Mammary epithelial cell (primary cell): Measurements from ENCODE around the gene SURF2.

Experiments
- EZH2 ChIP-seq: IDR thresholded peaks from 2 replicates; pipeline ENCODE4 v1.6.1; 2012; ENCODE audit warnings: low read length, inconsistent platforms, borderline replicate concordance
- TF ChIP-seq, protein P1 (sequence below), 2 donors: IDR thresholded peaks in 1 of 2; conservative IDR thresholded peaks in 1 of 2; 2 replicates each; pipeline ENCODE4 v1.5.1; 2011 to 2012; ENCODE audit warnings: inconsistent platforms in 2 of 2, low read length in 2 of 2, mild to moderate bottlenecking in 2 of 2, control low read depth in 1 of 2, low read depth in 1 of 2; ENCODE audit not compliant: insufficient read depth in 1 of 2; ENCODE audit errors: extremely low read depth in 1 of 2

DNA sequence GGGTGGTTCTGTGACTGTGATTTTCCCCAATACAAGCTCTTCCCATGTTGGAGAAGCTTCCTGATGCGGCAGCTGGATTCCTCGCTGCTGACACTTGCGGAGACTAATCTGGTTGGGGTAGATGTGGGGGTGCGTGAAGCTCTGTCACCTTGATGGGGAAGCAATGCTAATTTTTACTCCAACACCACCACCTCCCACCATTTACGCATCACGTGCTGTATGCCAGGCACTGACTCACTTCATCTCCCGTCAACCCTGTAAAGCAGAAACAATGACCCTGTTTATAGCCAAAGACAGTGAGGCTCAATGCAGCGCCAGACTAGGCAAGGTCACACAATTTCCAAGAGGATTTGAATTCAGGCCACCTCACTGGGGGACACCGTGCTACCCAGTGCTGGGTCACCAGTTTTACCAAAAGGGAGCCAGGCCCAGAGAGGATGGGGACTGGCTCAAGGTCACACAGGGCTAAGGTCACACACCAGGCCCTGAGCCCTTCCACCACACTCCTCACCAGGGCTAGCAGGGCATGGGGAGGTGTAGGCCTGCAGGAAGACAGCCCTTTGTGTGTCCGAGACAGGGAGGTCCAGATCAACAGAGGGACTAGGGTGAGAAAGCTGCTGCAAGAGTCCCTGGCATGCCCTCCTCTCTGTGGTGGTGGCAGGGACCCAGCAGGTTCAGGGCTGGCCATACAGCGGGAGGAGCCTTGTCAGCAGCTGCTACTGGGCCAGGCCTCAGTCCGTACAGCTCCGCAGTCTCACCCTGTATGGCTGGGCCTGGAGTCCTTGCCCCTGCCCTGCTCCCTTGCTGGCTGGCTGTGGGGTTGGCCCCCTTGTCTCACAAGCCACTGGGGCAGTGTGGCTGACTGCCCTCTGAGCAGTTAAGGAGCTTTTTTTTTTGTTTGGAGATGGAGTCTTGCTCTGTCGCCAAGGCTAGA lies 23.1 kb downstream of the SURF2 start:
- TF ChIP-seq, protein P1, sequence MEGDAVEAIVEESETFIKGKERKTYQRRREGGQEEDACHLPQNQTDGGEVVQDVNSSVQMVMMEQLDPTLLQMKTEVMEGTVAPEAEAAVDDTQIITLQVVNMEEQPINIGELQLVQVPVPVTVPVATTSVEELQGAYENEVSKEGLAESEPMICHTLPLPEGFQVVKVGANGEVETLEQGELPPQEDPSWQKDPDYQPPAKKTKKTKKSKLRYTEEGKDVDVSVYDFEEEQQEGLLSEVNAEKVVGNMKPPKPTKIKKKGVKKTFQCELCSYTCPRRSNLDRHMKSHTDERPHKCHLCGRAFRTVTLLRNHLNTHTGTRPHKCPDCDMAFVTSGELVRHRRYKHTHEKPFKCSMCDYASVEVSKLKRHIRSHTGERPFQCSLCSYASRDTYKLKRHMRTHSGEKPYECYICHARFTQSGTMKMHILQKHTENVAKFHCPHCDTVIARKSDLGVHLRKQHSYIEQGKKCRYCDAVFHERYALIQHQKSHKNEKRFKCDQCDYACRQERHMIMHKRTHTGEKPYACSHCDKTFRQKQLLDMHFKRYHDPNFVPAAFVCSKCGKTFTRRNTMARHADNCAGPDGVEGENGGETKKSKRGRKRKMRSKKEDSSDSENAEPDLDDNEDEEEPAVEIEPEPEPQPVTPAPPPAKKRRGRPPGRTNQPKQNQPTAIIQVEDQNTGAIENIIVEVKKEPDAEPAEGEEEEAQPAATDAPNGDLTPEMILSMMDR (conservative IDR thresholded peaks at IDR 0.05 in 1 of 2, IDR thresholded peaks at IDR 0.05 in 1 of 2; ENCODE audit: extremely low read depth in 1 of 2, insufficient read depth in 1 of 2, low read depth in 1 of 2, low read length in 2 of 2): no peak
- TF ChIP-seq EZH2: no peak
